ENCODE measurements around the gene MYBPC2.

MYBPC2 gene

DNA sequence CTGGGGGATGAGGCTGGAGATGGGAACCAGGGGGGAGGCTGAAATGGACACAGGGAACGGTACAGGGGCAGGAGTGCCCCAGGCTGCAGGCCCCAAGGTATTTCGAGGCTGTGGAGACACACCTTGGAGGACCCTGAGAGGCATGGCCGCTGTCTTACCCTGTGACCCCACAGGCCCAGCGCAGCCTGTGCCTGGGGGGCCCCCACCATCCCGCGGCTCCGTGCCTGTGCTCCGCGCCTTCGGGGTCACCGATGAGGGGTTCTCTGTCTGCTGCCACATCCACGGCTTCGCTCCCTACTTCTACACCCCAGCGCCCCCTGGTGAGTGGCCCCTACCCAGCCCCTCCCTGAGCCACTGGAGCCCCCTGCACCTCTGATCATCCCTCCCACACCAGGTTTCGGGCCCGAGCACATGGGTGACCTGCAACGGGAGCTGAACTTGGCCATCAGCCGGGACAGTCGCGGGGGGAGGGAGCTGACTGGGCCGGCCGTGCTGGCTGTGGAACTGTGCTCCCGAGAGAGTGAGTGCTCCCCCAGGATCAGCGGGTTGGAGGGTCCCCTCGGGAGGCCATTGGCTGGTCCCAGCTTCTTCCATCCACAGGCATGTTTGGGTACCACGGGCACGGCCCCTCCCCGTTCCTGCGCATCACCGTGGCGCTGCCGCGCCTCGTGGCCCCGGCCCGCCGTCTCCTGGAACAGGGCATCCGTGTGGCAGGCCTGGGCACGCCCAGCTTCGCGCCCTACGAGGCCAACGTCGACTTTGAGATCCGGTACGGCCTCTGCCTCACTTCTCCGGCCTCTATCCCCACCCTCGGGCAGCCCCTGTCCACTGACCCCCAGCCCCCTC lies 30.9 kb upstream of the MYBPC2 start:
- TF ChIP-seq, protein P1, sequence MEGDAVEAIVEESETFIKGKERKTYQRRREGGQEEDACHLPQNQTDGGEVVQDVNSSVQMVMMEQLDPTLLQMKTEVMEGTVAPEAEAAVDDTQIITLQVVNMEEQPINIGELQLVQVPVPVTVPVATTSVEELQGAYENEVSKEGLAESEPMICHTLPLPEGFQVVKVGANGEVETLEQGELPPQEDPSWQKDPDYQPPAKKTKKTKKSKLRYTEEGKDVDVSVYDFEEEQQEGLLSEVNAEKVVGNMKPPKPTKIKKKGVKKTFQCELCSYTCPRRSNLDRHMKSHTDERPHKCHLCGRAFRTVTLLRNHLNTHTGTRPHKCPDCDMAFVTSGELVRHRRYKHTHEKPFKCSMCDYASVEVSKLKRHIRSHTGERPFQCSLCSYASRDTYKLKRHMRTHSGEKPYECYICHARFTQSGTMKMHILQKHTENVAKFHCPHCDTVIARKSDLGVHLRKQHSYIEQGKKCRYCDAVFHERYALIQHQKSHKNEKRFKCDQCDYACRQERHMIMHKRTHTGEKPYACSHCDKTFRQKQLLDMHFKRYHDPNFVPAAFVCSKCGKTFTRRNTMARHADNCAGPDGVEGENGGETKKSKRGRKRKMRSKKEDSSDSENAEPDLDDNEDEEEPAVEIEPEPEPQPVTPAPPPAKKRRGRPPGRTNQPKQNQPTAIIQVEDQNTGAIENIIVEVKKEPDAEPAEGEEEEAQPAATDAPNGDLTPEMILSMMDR (IDR thresholded peaks at IDR 0.05; ENCODE audit: low read depth, low read length) = no peak
- DNase-seq (ENCODE audit: low read depth in 2 of 2) = no peak
- no peak overlapping the region for H3K4me3 ChIP-seq (replicated peaks in 1 of 2; ENCODE audit: low read depth in 2 of 2, low read length in 2 of 2)

DNA sequence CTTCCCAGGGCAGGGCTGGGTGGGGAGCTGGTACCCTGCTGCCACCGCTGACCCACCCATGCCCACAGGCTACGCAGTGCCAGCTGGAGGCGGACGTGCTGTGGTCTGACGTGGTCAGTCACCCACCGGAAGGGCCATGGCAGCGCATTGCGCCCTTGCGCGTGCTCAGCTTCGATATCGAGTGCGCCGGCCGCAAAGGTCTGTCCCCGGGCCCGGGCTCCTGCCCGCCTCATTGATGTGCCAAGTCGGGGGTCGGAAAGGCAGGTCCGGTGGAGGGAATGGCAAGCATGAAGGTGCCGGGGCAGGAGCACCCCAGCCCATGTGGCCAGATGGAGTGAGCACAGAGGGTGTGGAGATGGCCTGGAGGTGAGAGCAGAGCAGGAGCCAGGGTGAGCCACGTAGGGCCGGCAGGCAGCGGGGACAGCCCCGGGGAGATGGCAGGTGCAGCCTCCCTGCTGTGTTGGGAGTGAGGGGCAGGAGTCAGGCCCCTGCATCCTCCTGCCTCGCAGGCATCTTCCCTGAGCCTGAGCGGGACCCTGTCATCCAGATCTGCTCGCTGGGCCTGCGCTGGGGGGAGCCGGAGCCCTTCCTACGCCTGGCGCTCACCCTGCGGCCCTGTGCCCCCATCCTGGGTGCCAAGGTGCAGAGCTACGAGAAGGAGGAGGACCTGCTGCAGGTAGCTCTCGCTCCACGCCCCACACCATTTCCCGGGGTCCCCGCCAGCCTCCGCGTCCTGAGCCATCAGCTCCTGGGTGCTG lies 30.0 kb upstream of the MYBPC2 start:
- no peak overlapping the region for H3K4me3 ChIP-seq (replicated peaks in 1 of 2; ENCODE audit: low read depth in 2 of 2, low read length in 2 of 2)
- TF ChIP-seq, protein P1 (IDR thresholded peaks at IDR 0.05; ENCODE audit: low read depth, low read length) = no peak
- DNase-seq (ENCODE audit: low read depth in 2 of 2) = no peak

DNA sequence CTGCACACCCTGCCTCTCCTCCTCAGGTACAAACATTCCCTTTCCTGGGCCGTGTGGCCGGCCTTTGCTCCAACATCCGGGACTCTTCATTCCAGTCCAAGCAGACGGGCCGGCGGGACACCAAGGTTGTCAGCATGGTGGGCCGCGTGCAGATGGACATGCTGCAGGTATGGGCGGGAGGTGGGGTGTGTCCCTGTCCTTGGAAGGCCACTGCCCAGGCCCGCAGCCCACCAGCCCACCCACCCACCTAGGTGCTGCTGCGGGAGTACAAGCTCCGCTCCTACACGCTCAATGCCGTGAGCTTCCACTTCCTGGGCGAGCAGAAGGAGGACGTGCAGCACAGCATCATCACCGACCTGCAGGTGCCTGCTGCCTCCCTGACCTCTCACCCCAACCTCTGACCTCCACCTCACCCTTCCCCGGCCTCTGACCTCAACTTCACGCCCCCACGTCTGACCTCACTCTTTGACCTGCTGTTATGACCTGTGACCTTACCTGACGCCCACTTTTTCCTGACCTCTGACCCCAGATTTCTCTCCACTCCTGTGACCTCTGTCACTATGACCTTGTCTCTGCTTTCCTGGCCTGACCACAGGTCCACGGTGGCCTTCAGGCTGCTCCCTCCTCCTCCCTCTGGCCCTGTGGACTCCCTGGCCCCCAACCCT lies 26.4 kb upstream of the MYBPC2 start:
- TF ChIP-seq, protein P1 (IDR thresholded peaks at IDR 0.05; ENCODE audit: low read depth, low read length) = no peak

DNA sequence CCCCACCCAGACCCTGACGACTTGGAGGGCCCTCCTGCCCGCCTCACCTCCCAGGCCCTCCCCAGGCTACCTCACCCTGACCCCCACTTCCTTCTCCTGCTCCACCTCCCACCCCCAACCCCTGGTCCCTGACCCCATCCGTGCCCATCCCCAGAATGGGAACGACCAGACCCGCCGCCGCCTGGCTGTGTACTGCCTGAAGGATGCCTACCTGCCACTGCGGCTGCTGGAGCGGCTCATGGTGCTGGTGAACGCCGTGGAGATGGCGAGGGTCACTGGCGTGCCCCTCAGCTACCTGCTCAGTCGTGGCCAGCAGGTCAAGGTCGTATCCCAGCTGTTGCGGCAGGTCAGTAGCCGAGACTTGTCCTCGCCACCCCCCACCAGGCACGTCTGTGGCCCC lies 25.9 kb upstream of the MYBPC2 start:
- H3K4me3 ChIP-seq (replicated peaks in 1 of 2; ENCODE audit: low read depth in 2 of 2, low read length in 2 of 2) = no peak overlapping the region
- TF ChIP-seq, protein P1 (IDR thresholded peaks at IDR 0.05; ENCODE audit: low read depth, low read length) = no peak
- DNase-seq (ENCODE audit: low read depth in 2 of 2) = no peak

More for the DNA sequence above, 26.4 kb upstream of the MYBPC2 start:
- H3K4me3 ChIP-seq (replicated peaks in 1 of 2; ENCODE audit: low read depth in 2 of 2, low read length in 2 of 2) = no peak overlapping the region
- DNase-seq (ENCODE audit: low read depth in 2 of 2) = no peak

DNA sequence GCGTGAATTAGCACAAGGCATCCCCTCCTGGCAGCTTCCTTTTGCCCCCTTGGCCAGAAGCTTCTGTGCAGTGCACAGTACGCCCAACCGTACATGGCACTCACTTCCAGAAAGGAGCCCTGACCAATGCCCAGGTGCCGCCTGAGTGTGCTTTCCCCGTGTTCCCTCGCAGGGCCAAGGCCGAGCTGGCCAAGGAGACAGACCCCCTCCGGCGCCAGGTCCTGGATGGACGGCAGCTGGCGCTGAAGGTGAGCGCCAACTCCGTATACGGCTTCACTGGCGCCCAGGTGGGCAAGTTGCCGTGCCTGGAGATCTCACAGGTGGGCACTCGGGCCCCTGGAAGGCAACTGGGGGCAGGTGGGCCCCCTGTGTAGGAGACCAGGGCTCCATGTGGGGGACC lies 23.3 kb upstream of the MYBPC2 start:
- no peak overlapping the region for H3K4me3 ChIP-seq (replicated peaks in 1 of 2; ENCODE audit: low read depth in 2 of 2, low read length in 2 of 2)
- DNase-seq (ENCODE audit: low read depth in 2 of 2) = no peak
- TF ChIP-seq, protein P1 (IDR thresholded peaks at IDR 0.05; ENCODE audit: low read depth, low read length) = no peak

DNA sequence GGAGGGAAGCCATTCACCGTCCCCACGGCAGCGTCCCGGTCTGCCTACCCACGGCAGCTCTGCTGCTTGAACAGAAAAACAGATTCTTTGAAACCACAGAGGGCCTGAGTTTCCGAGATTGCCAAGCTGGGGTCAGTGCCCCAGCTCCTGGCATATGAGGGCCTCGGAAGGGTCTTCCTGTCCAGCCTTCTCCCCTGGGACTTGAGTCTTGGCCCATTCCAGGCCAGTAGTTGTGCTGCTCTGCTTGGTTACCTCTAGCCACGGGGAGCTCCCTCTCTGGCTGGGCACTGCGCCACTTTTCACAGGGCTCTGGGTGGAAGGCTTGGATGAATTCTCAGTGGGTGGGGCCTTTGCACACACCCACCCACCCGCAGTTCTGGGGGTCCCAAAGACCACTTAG lies 22.6 kb upstream of the MYBPC2 start:
- no peak for DNase-seq (ENCODE audit: low read depth in 2 of 2)
- no peak overlapping the region for H3K4me3 ChIP-seq (replicated peaks in 1 of 2; ENCODE audit: low read depth in 2 of 2, low read length in 2 of 2)
- TF ChIP-seq, protein P1 (IDR thresholded peaks at IDR 0.05; ENCODE audit: low read depth, low read length) = no peak
